Measurements from ENCODE around the gene OGFOD3.

Gene OGFOD3

GRCh38 chr17:82429824-82430223 is 11.4 kb upstream of the OGFOD3 start:
- no peak overlapping the region for H3K4me3 ChIP-seq (ENCODE audit: low read length)
- no peak for TF ChIP-seq CTCF (conservative IDR thresholded peaks at IDR 0.05; ENCODE audit: low read depth, low read length)

GRCh38 chr17:82428546-82428945 is 10.2 kb upstream of the OGFOD3 start:
- no peak overlapping the region for H3K4me3 ChIP-seq (ENCODE audit: low read length)
- DNase-seq (ENCODE audit: low read depth), result no peak
- TF ChIP-seq CTCF (conservative IDR thresholded peaks at IDR 0.05; ENCODE audit: low read depth, low read length), result no peak

More at GRCh38 chr17:82429824-82430223, 11.4 kb upstream of the OGFOD3 start:
- DNase-seq (ENCODE audit: low read depth), result no peak

- no peak for DNase-seq (ENCODE audit: low read depth)
- no peak overlapping the region for H3K4me3 ChIP-seq (ENCODE audit: low read length)
- TF ChIP-seq CTCF (conservative IDR thresholded peaks at IDR 0.05; ENCODE audit: low read depth, low read length), result no peak
Observed at GRCh38 chr17:82424863-82425159, 6.4 kb upstream of the OGFOD3 start.

GRCh38 chr17:82424001-82424862 is 5.8 kb upstream of the OGFOD3 start:
- H3K4me3 ChIP-seq (ENCODE audit: low read length), result no peak overlapping the region
- DNase-seq (ENCODE audit: low read depth), result no peak

GRCh38 chr17:82419540-82419939 is 1.2 kb upstream of the OGFOD3 start:
- no peak for DNase-seq (ENCODE audit: low read depth)
- H3K4me3 ChIP-seq (ENCODE audit: low read length), result no peak overlapping the region
- no peak for TF ChIP-seq CTCF (conservative IDR thresholded peaks at IDR 0.05; ENCODE audit: low read depth, low read length)

More at GRCh38 chr17:82424001-82424862, 5.8 kb upstream of the OGFOD3 start:
- TF ChIP-seq CTCF (conservative IDR thresholded peaks at IDR 0.05; ENCODE audit: low read depth, low read length), result peak; percentile 80

- peak; percentile 16 for TF ChIP-seq CTCF (conservative IDR thresholded peaks at IDR 0.05; ENCODE audit: low read depth, low read length)
- no peak for DNase-seq (ENCODE audit: low read depth)
Observed at GRCh38 chr17:82416771-82417170, 1.6 kb downstream of the OGFOD3 start.

GRCh38 chr17:82416264-82416663 is 2.1 kb downstream of the OGFOD3 start:
- no peak for TF ChIP-seq CTCF (conservative IDR thresholded peaks at IDR 0.05; ENCODE audit: low read depth, low read length)
- DNase-seq (ENCODE audit: low read depth), result no peak

More at GRCh38 chr17:82416771-82417170, 1.6 kb downstream of the OGFOD3 start:
- H3K4me3 ChIP-seq (ENCODE audit: low read length), result no peak overlapping the region

More at GRCh38 chr17:82416264-82416663, 2.1 kb downstream of the OGFOD3 start:
- no peak overlapping the region for H3K4me3 ChIP-seq (ENCODE audit: low read length)

Measured in retinal pigment epithelial cell (primary cell).